CD14-positive monocyte (primary cell): ENCODE results near the gene PIK3R2. TPM values are rescaled to one million over a fixed set of nuclear protein-coding genes. Genes with fewer than 3 reads are reported as not detected.

Experiments used
- DNase-seq, 3 donors: peaks; one replicate each; pipeline ENCODE4 v3.0.0-alpha.2; 2011 to 2022
- H2AFZ ChIP-seq: 2 replicates; pipeline ENCODE4 v1.6.0; 2012; ENCODE audit warnings: mild to moderate bottlenecking, low read depth, low read length, inconsistent platforms; ENCODE audit not compliant: insufficient read depth, poor library complexity, severe bottlenecking
- H3K27ac ChIP-seq, 2 donors: 1 replicate in 1 of 2; 2 replicates in 1 of 2; pipeline ENCODE4 v1.5.1; 2012 to 2013; ENCODE audit warnings: low read length in 2 of 2, control low read depth in 1 of 2, inconsistent platforms in 1 of 2, low read depth in 1 of 2, mild to moderate bottlenecking in 1 of 2
- H3K27me3 ChIP-seq, 2 donors: one replicate each; pipeline versions ENCODE4 v1.6.0 to v1.6.1; 2011 to 2013; ENCODE audit warnings: low read length in 2 of 2; ENCODE audit not compliant: control insufficient read depth in 2 of 2, insufficient read depth in 2 of 2
- H3K36me3 ChIP-seq, 2 donors: replicated peaks in 1 of 2; 1 replicate in 1 of 2; 2 replicates in 1 of 2; pipeline versions ENCODE4 v1.5.1 to v1.6.1; 2012 to 2013; ENCODE audit warnings: low read length in 2 of 2, control low read depth in 1 of 2, inconsistent platforms in 1 of 2, mild to moderate bottlenecking in 1 of 2; ENCODE audit not compliant: insufficient read depth in 2 of 2, control insufficient read depth in 1 of 2
- H3K4me1 ChIP-seq, 2 donors: 1 replicate in 1 of 2; 2 replicates in 1 of 2; pipeline versions ENCODE4 v1.5.1 to v1.6.1; 2012 to 2013; ENCODE audit warnings: low read length in 2 of 2, control low read depth in 1 of 2, inconsistent platforms in 1 of 2, mild to moderate bottlenecking in 1 of 2, moderate library complexity in 1 of 2; ENCODE audit not compliant: insufficient read depth in 2 of 2, control insufficient read depth in 1 of 2
- H3K4me2 ChIP-seq: replicated peaks from 2 replicates; pipeline ENCODE3; 2012; ENCODE audit warnings: low read length, moderate library complexity, mild to moderate bottlenecking; ENCODE audit not compliant: poor library complexity, severe bottlenecking; ENCODE audit errors: extremely low read depth
- H3K4me3 ChIP-seq, 3 experiments: fragments of 200-600 bp in 1 of 3; sonication (generic) in 1 of 3; replicated peaks in 1 of 3; 1 replicate in 2 of 3; 2 replicates in 1 of 3; pipeline ENCODE4 v1.5.1; 2011 to 2013; ENCODE audit warnings: low read length in 3 of 3, mild to moderate bottlenecking in 3 of 3, control low read depth in 2 of 3, low read depth in 2 of 3, inconsistent platforms in 1 of 3, moderate library complexity in 1 of 3
- H3K79me2 ChIP-seq: 2 replicates; pipeline ENCODE4 v1.6.0; 2012; ENCODE audit warnings: mild to moderate bottlenecking, control low read depth, inconsistent platforms, low read length, moderate library complexity; ENCODE audit not compliant: insufficient read depth
- H3K9ac ChIP-seq: 2 replicates; pipeline ENCODE4 v1.6.0; 2017; ENCODE audit warnings: low read length, mild to moderate bottlenecking; ENCODE audit not compliant: insufficient read depth, poor library complexity, severe bottlenecking
- H3K9me3 ChIP-seq, 2 donors: replicated peaks in 1 of 2; 1 replicate in 1 of 2; 2 replicates in 1 of 2; pipeline versions ENCODE4 v1.5.1 to v1.6.1; 2012 to 2013; ENCODE audit warnings: low read length in 2 of 2, control low read depth in 1 of 2; ENCODE audit not compliant: control insufficient read depth in 1 of 2, insufficient read depth in 1 of 2
- H4K20me1 ChIP-seq: 2 replicates; pipeline ENCODE4 v1.6.0; 2012; ENCODE audit warnings: mild to moderate bottlenecking, low read length, control low read depth, moderate library complexity; ENCODE audit not compliant: insufficient read depth
- H3K27ac Mint-ChIP-seq, 7 donors: one replicate each; pipeline ENCODE4 v1.8.0; 2020; ENCODE audit warnings: mild to moderate bottlenecking in 7 of 7, mixed read lengths in 7 of 7, moderate library complexity in 6 of 7, inconsistent platforms in 2 of 7
- H3K27me3 Mint-ChIP-seq, 3 donors: one replicate each; pipeline ENCODE4 v1.8.0; 2021 to 2022; ENCODE audit warnings: low read depth in 3 of 3, mild to moderate bottlenecking in 3 of 3, mixed read lengths in 3 of 3, moderate library complexity in 3 of 3, inconsistent platforms in 1 of 3
- H3K36me3 Mint-ChIP-seq, 2 donors: one replicate each; pipeline ENCODE4 v1.8.0; 2020; ENCODE audit warnings: mixed read lengths in 2 of 2, inconsistent platforms in 1 of 2, mild to moderate bottlenecking in 1 of 2
- H3K4me1 Mint-ChIP-seq: one replicate; pipeline ENCODE4 v1.8.0; 2020; ENCODE audit warnings: mild to moderate bottlenecking, mixed read lengths
- H3K4me3 Mint-ChIP-seq, 2 donors: one replicate each; pipeline ENCODE4 v1.8.0; 2020; ENCODE audit warnings: mild to moderate bottlenecking in 2 of 2, mixed read lengths in 2 of 2, moderate library complexity in 1 of 2
- H3K9me3 Mint-ChIP-seq, 7 donors: one replicate each; pipeline ENCODE4 v1.8.0; 2020 to 2022; ENCODE audit warnings: mixed read lengths in 7 of 7, mild to moderate bottlenecking in 6 of 7, moderate library complexity in 6 of 7, inconsistent platforms in 2 of 7
- CTCF ChIP-seq: fragments of 200-600 bp; IDR thresholded peaks from one replicate; pipeline ENCODE4 v1.8.0; 2022; ENCODE audit warnings: antibody characterized with exemption, mild to moderate bottlenecking
- WGBS: methylation state at CpG from one replicate; pipeline ENCODE4 v1.1.5; 2013; ENCODE audit warnings: missing lambda C conversion rate; ENCODE audit not compliant: insufficient coverage; 5-methylcytosine and 5-hydroxymethylcytosine counted together
- intact Hi-C, 2 donors: fragments of 100-400 bp; cut with micrococcal nuclease; formaldehyde crosslinking; loops; one replicate each; pipeline versions ENCODE4 v1.15.0 to v1.15.1; 2023
- polyA plus RNA-seq, 3 donors: library from polyadenylated mRNA; depleted of rRNA in 1 of 3; unstranded in 2 of 3; stranded (reverse) in 1 of 3; fragments of 300-500 nt in 2 of 3; fragments of >200 nt in 1 of 3; fragmentation: Illumina TruSeq in 2 of 3; gene quantifications; 1 replicate in 2 of 3; 2 replicates in 1 of 3; pipeline ENCODE4 v1.2.3, GENCODE V29; 2012 to 2021

PIK3R2 gene
- polyA plus RNA-seq, 3 donors = 0.99 to 7.7 (median 2.0) TPM

DNA sequence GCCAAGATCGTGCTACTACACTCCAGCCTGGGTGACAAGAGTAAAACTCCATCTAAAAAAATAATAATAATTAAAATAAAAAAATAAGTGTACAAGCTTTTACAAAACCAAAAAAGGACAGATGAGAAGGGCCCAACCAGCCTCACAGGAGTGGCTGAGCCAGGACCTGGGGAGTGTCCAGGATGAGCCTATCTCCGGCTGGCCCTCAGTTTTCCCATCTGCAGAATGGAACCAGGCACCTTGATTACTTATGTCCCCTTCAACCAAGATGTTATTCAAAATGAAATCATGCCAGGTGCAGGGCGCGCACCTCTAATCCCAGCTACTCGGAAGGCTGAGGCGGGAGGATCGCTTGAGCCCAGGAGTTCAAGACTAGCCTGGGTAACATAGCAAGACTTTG lies 11.1 kb downstream of the PIK3R2 start:
- no peak overlapping the region for H3K4me3 Mint-ChIP-seq
- Histone ChIP-seq H3K36me3 (peaks cover 28 to 32% of the 10 kb centered on the region in 2 donors), H3K27me3 (no peaks in the 10 kb centered on the region), H3K27ac (no peak overlapping the region), H3K9me3 (no peaks in the 10 kb centered on the region), H2AFZ (no peak overlapping the region), H3K4me1 (peaks cover 25 to 34% of the 10 kb centered on the region in 2 donors), H3K4me3 (no peak overlapping the region), H3K79me2 (peaks cover 13% of the 10 kb centered on the region), H3K9ac (no peak overlapping the region), H4K20me1 (no peaks in the 10 kb centered on the region), H3K4me2 (no peak overlapping the region)
- intact Hi-C loops = no loop called here
- H3K4me1 Mint-ChIP-seq = peaks cover 23% of the 10 kb centered on the region
- peaks cover 37 to 52% of the 10 kb centered on the region in 2 donors for H3K36me3 Mint-ChIP-seq
- H3K27me3 Mint-ChIP-seq = peaks cover 0 to 1% (median 0%) of the 10 kb centered on the region in 3 donors
- no peak for TF ChIP-seq CTCF
- no peak for DNase-seq
- peak overlapping the region in 1 of 7 donors; percentile 48 for H3K27ac Mint-ChIP-seq
- WGBS = 100% methylated on average over 3 of the region's 7 CpGs
- H3K9me3 Mint-ChIP-seq = peaks cover 0 to 2% (median 0%) of the 10 kb centered on the region in 7 donors

- Mint-ChIP-seq H3K4me1 (peaks cover 33% of the 10 kb centered on the region), H3K4me3 (no peak overlapping the region), H3K27me3 (peaks cover 0 to 1% (median 0%) of the 10 kb centered on the region in 3 donors), H3K36me3 (peaks cover 37 to 49% of the 10 kb centered on the region in 2 donors), H3K9me3 (peaks cover 0 to 2% (median 0%) of the 10 kb centered on the region in 7 donors), H3K27ac (peak overlapping the region in 3 of 7 donors; percentile 26 to 40 (median 33))
- Histone ChIP-seq H3K79me2 (peaks cover 11% of the 10 kb centered on the region), H3K27ac (no peak overlapping the region), H3K4me1 (peaks cover 36 to 45% of the 10 kb centered on the region in 2 donors), H4K20me1 (no peaks in the 10 kb centered on the region), H3K4me3 (no peak overlapping the region), H3K36me3 (peaks cover 28 to 32% of the 10 kb centered on the region in 2 donors), H3K9ac (no peak overlapping the region), H3K9me3 (no peaks in the 10 kb centered on the region), H2AFZ (no peak overlapping the region), H3K27me3 (no peaks in the 10 kb centered on the region), H3K4me2 (no peak overlapping the region)
- intact Hi-C loops = loop anchor here in 1 of 2 donors (5.0 kb wide), 1 partner anchor 54 kb away; no protein-coding TSS in a partner anchor
- 96% methylated on average over 11 of the region's 15 CpGs for WGBS
- no peak for TF ChIP-seq CTCF
- no peak for DNase-seq
Observed at GRCh38 chr19:18165794-18166544, 13.0 kb downstream of the PIK3R2 start.
